ENCODE results near the gene NHEJ1.
A peak's percentile ranks its signal among the peaks of the same experiment; 100 is the strongest.

Gene NHEJ1

GRCh38 chr2:219182331-219183150 is 21.9 kb upstream of the NHEJ1 start:
- DNase-seq, result peak; percentile 15

GRCh38 chr2:219181531-219181930 is 20.9 kb upstream of the NHEJ1 start:
- no peak for DNase-seq

- no peak for DNase-seq
Observed at GRCh38 chr2:219180961-219181360, 20.3 kb upstream of the NHEJ1 start.

- DNase-seq, result no peak
Observed at GRCh38 chr2:219179601-219180465, 19.2 kb upstream of the NHEJ1 start.

- peak; percentile 65 for DNase-seq
Observed at GRCh38 chr2:219178377-219179175, 18.0 kb upstream of the NHEJ1 start.

- peak; percentile 90 for DNase-seq
Observed at GRCh38 chr2:219177552-219178376, 17.1 kb upstream of the NHEJ1 start, which contains the start of gene RETREG2. Gene RETREG2 (plus strand): TSS chr2:219178275. CDS start chr2:219178353, 78 bp downstream.

GRCh38 chr2:219176818-219177551 is 16.4 kb upstream of the NHEJ1 start, which contains the start of gene CNPPD1:
Gene CNPPD1 (minus strand): TSS chr2:219176925. CDS start chr2:219176828, 97 bp downstream.
- DNase-seq, result peak; percentile 92

GRCh38 chr2:219175928-219176817 is 15.6 kb upstream of the NHEJ1 start:
- peak; percentile 43 for DNase-seq

- DNase-seq, result no peak
Observed at GRCh38 chr2:219175486-219175885, 14.9 kb upstream of the NHEJ1 start.

- DNase-seq, result no peak
Observed at GRCh38 chr2:219174801-219175200, 14.2 kb upstream of the NHEJ1 start.

GRCh38 chr2:219174146-219174545 is 13.5 kb upstream of the NHEJ1 start:
- DNase-seq, result no peak

- DNase-seq, result no peak
Observed at GRCh38 chr2:219173176-219173575, 12.6 kb upstream of the NHEJ1 start.

GRCh38 chr2:219172231-219173154 is 11.9 kb upstream of the NHEJ1 start:
- no peak for DNase-seq

- DNase-seq, result peak; percentile 59
Observed at GRCh38 chr2:219171231-219171651, 10.6 kb upstream of the NHEJ1 start.

- no peak for DNase-seq
Observed at GRCh38 chr2:219169930-219170654, 9.5 kb upstream of the NHEJ1 start, which contains the start of gene SLC23A3. Gene SLC23A3 (minus strand): TSS chr2:219170029. CDS start chr2:219169984, 45 bp downstream.

- DNase-seq, result no peak
Observed at GRCh38 chr2:219168932-219169331, 8.3 kb upstream of the NHEJ1 start.

GRCh38 chr2:219168526-219168925 is 7.9 kb upstream of the NHEJ1 start:
- no peak for DNase-seq

GRCh38 chr2:219167997-219168396 is 7.4 kb upstream of the NHEJ1 start:
- DNase-seq, result no peak
